CD4-positive, alpha-beta T cell treated with Interleukin-6 for 4 hours (primary cell): Measurements from ENCODE around the gene PLCXD3.
"Not testable (repeated sequence)": the region's sequence is repeated elsewhere in the genome, so short reads cannot be mapped to it uniquely, and the experiment has no call there.

ENCODE experiments used
- DNase-seq: peaks from one replicate; pipeline ENCODE4 v3.0.0-alpha.2; 2020; ENCODE audit warnings: mixed read lengths

Gene PLCXD3, protein sequence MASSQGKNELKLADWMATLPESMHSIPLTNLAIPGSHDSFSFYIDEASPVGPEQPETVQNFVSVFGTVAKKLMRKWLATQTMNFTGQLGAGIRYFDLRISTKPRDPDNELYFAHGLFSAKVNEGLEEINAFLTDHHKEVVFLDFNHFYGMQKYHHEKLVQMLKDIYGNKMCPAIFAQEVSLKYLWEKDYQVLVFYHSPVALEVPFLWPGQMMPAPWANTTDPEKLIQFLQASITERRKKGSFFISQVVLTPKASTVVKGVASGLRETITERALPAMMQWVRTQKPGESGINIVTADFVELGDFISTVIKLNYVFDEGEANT

DNA sequence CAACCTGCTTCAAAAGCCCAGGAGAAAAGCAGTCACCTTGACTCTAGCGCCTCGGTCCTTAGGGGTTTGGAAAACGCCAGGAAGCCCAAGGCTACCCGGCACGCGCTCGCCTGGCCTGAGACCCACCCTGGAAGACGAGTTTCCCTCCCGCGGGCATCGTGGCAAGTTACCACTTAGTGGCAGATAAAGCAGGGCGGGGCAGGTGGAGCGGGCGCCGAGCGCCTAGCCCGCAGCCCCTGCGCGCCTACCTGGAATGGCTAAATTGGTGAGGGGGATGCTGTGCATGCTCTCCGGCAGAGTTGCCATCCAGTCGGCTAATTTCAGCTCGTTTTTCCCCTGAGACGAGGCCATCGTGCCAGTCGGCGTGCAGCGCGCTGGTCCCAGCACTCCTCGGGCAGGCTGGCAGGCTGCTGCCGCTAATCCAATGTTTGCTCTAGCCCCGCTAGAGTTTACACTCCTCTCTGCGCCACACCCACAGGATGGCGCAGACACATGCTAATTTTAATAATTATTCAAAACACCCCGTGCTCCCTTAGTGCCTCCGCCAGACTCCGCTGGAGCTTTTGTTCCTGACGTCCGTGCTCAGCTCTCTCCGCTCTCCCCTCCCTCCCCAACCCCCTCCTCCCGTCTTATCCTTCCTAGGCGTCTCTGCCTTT is at the start of gene PLCXD3:
TSS of gene PLCXD3 (minus strand) at position 426 of the 656 bp plus-strand sequence. CDS start at position 351, 75 bp downstream.
- DNase-seq = no peak

DNA sequence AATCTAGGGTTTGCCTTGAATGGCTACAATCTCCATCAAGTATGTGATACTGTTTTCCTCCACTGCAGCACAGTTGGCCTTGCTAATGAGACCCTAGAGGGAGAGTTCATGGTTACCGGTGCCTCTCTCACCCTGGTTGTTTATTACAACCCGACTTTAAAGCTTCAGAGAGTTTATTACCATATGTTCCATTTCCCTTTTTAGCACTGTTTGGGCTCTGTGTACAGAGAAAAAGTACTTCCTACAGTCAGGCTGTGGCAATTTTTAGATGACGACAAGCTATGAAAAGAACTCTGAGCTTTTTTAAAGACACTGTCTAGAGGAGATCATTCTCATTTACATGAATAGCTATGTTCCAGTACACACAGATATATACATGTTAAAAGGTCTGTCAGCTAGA is 48.8 kb upstream of the PLCXD3 start:
- no peak for DNase-seq

DNA sequence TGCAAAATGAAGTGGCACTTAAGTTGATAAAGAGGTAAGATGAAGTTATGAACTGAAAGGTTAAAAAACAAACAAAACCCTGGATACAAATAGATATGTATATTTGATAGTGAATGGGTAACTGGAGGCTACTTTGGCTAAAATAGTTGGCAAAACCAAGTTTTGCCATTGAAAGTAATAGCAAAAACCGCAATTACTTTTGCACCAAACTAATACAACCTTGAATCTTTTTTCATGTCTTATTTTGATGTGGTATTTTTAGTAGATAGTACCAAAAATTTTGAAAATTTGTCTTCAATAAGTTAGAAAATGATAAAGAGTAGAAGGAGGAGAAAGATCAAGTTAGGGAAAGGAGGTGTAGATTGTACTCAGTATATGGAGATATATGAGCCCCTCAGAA is 47.9 kb upstream of the PLCXD3 start:
- DNase-seq = no peak

DNA sequence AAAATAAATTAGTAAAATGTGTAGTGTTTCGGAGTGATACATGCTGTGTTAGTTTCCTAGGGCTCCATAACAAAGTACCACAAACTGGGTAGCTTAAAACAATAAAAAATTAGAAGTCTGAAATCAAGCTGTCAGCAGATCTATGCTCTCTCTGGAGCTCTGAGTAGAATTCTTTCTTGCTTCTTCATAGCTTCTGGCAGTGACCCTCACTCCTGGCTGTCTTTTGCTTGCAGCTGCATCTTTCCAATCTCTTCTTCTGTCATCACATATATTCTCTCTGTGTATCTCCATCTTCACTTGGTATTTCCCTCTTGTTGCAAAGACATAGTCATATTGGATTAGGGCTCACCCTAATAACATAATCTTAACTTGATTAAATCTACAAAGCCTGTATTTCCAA is 37.6 kb upstream of the PLCXD3 start:
- no peak for DNase-seq

DNA sequence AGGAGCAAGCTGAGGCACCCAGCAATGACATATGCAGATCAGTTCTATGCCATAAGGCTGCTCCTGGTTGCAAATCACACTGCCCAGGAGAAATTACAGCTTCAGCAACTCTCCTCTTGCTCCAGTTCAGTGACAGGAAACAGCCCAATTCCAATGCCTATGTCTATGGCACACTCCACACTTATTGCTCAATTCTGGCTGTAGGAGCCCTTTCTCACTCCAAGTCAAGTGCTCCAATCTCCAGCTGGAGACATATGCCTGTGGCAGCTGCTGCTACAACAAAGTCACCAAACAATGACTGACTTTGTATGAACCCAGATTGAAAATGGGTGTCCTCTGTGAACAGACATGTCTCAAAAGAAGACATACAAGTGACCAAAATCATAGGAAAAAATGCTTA is 31.8 kb upstream of the PLCXD3 start:
- DNase-seq = no peak

DNA sequence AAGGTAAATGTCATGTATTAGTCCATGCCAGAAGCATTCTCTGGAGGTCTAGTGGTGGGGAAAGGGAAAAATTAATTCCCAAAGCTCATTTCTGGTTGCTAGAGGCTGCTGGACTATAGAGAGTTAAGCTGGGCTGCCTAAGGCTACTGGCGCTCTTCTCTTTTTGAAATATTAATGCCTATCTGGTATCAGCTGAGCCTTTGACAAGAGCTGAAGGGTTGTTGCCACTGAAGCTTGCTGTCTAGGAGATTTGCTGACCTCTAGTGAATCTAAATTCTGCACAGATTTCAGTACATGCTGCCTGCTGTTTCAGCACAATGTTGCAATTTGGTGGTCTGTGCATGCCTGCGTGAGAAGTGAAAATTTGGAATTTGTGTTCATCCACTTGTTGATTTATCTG is 29.1 kb upstream of the PLCXD3 start:
- DNase-seq = no peak

DNA sequence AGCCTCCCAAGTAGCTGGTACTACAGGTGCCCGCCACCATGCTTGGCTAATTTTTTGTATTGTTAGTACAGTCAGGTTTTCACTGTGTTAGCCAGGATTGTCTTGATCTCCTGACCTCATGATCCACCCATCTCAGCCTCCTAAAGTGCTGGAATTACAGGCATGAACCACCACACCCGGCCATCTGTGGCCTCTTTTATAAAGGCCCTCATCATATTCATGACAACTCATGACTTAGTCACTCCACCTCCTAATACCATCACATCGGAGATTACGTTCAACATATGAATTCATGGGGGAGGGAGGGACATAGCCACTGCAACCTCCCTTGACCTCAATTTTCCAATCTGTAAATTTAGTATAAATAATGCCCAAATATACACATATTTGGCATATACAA is 27.2 kb upstream of the PLCXD3 start:
- no peak for DNase-seq

DNA sequence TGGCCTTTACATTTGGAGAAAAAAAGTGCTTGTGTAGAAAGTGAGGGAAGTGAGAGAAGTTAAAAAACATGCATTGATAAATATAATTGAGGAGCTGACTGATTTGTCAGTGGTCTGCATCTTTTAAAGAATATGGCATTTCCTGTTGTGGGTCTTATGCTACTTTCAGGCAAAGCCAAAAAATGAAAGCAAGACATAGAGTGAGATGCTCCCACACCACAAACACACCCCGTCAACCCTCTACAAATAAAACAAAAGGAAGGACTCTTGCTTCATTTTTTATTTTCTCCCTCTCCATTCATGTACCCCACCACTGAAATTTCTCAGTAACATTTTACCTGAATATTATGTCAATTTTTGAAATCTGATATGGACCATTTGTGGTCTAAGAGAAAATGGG is 22.1 kb upstream of the PLCXD3 start:
- no peak for DNase-seq

DNA sequence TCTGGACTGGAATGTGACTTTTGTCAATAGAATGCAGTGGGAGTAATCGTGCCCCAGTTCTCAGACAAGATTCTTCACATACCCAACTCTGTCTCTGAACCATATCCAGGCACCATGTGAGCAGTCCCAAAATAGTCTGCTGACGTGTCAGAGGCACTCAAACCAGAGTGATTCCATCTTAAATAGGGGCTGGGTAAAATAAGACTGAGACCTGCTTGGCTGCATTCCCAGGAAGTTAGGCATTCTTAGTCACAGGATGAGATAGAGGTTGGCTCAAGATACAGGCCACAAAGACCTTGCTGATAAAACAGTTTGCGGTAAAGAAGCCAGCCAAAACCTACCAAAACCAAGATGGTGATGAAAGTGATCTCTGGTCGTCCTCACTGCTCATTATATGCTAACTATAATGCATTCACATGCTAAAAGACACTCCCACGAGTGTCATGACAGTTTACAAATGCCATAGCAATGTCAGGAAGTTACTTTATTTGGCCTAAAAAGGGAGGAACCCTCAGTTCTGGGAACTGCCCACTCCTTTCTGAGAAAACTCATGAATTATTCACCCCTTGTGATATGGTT is 16.9 kb upstream of the PLCXD3 start:
- DNase-seq = no peak

DNA sequence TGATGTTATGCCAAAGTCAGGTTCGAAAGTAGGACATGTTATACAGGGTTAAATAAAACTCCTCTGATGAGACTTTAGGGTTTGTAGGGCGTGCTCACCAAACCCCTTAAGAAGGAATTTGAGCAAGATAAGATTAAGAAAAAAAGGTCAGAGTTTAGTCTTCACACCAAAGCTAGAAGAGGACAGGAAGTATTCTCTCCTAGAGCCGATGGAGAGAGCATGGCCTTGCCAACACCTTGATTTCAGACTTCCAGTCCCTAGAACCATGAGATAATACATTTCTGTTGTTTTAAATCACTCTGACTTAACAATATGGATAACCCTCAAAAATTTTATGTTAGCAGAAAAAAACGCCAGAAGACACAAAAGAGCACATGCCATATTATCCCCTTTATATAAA is 16.3 kb upstream of the PLCXD3 start:
- DNase-seq = no peak

DNA sequence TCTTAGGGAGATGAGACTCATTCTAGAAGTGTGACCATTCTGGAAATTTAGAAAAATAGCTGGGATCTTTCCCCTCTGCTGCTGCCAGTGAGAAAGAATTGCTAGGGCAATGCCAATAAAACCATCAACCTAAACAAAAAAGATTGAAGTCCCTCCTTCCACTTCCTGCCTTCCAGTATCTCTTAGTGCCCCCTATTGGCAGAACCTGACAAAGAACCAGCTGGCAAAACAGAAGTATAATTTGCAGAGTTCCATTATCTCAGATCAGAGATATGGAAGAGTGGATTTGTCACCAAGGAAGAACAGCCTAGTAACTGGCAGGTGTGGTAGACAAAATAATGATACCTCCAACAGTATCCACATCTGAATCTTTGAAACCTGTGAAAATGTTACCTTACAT is 13.8 kb upstream of the PLCXD3 start:
- DNase-seq = no peak

DNA sequence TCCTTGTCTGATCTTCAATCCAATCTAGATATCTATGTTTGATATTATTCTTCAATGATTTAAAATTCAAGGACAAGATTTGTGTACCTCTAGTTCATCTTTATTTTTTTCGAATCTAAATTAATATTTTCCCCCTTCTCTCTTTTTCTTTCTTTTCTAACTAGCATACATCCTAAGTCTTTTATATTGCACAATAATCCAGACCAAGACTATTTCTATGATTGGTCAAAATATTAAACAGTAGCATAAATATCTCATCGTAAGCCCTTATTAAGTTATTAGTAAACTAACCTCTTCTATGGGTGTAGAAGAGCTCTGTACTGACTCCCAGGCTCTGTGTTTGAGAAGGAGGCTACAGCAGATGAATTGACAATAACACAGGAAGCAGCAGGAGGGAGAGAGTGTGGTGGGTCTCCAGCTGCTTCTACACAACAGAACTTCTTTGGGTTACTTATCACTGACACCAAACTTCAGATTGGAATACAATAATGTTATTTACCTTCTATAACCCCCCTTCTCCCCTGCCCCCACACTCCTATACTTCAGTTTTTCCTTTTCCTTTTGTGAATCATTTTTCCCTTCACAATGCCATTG is 11.9 kb upstream of the PLCXD3 start:
- no peak for DNase-seq

DNA sequence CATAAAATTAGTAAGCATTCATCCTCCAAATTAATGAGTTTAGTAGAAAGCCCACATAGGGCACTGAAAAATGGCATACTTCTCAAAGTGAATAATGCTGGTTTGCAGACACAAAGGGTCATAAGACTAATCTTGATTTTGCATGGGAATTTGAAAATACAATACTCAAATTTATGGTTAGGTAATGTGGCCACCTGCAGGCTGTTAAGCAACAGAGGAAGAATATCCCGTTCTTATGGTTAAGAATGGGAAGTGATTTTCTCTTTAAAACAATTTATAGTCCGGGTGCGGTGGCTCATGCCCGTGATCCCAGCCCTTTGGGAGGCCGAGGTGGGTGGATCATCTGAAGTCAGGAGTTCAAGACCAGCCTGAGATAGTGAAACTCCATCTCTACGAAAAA is 9.4 kb upstream of the PLCXD3 start:
- DNase-seq = no peak

DNA sequence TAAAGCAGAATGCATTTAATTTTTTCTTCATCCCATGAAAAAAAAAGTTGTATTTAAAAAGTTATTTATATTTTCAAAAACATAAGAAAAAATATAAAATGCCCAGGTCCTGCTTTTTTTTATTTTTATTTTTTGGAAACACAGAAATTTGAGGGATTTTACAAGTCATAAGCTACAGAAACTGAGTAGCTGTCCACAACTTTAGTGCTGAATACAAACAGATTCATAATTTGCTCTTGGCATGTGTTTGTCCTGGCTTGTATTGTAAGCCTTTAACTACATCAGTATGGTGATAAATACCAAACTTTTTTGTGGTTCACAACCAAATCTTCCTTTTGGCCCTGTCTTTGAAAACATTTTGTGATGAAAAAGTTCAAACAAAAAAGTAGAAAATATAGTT is 7.5 kb upstream of the PLCXD3 start:
- DNase-seq = no peak

DNA sequence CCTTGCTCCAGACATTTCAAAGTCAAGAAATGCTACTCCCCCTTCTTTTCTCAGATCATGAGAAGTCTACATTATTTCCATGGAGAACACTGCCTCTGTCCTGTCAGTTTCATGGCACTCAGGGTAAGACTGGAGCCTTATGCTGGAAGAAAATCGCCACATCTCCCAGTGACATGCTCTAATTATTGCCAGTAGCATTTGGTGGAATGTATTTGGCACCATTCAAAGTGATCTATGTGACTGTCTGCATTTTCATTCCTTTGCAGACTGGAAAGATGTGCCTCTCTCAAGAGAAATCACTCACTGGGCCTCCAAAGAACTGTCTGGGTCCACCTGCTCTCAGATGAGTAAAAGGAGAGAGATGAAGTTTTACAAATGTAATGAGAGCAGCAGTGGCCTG is 840 bp upstream of the PLCXD3 start:
- DNase-seq = no peak

DNA sequence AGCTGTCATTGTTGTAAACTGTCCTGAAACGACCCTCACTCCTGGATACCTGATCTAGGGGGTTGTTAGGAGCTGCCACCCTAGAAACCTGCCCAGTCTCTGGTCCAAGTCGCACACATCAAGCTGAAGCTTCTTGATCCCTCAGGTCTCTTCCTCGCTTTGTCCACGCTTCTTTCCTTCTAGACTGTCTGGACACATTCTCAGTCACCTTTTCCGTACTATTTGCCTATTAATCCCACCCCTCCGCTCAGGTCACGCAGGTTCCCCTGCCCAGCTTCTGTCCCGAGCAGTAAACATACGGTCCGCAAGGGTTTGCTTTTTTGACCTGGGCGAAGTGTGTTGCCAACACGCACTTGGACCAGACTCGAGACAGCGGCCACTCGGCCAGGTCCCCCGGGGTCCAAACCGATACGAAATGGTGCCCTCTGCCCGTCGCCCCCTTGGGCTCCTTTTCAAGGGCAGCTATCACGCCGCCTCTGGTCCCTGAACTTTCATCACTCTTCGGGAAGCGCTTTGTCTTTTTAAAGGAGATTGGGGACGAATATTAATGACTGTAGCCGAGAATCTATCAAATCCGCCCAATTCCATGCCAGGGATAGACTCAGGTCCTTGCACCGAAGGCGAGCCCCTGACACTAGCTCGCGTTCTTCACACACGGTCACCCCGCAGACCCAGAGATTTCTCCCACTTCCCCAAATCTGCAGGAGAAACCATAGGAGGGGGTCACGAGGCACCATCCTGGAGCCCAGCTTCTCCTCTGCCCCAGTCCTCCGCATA is 814 bp downstream of the PLCXD3 start:
- no peak for DNase-seq

DNA sequence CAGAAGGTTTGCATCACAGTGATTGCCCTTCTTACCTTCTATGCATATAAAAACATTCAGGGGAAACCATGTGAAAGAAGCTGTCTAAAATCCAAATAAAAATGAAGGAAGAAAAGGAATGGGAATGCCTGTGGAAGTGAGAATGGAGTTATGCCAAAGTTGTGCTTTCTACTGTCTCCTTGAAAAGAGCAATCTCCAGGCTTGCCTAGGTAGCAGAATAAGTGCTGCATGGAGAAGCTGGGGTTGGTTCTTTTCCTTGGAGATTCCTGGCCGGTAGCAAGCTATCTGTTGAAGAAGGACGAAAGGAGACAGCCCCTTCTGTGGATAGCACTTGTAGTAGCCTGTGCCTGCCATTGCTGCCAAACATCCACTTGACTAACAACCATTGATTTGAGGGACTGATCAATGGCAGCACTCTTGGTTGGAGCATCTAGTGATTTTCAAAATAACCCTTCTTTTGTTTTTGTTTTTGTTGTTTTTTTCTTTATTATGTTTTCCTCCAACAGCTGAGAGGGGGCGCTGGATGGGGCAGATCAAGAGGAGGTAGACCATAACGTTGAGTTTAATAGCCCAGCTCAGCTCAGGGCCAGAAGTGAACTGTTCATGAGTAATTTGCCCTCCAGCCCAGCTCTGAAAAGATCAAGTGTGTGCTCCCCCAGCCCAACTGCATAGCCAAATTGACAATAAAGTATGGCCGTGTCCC is 1.6 kb downstream of the PLCXD3 start:
- no peak for DNase-seq

DNA sequence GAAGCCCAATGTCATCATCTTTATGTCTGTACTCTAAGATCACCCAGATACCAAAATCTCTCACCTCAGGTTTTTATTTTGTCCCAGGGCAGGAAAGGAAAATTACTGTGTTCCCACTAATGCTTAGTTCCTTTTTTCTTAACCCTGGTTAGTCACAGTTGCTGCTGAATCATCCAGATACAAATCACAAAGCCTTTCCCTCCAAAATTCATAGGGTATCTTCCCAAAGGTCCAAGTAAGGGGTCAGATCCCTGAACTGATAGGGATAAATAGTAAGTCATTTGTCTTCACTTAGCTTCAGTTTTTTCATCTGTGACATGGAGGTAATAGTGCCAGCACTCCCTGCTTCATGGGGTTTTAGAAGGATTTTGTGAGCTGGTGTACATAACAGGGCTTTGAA is 2.2 kb downstream of the PLCXD3 start:
- no peak for DNase-seq

DNA sequence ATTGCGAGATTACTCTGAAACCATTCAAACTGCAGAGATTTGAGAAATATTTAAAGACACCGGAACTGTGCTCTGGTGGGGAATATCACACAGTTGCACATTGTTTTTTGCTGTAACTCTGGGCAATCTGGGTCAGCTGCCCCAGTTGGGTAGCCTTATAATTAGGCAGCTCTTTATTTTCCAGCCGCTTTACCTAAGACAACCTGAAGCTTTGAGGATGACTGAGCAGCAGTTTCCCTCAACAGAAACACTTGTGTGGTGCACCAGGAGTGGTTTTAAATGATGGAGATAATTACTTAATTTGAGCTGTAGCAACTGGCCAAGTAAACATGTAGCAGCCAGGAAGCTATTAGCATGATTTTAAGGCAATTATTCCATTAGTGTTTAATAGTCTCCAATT is 2.9 kb downstream of the PLCXD3 start:
- no peak for DNase-seq

DNA sequence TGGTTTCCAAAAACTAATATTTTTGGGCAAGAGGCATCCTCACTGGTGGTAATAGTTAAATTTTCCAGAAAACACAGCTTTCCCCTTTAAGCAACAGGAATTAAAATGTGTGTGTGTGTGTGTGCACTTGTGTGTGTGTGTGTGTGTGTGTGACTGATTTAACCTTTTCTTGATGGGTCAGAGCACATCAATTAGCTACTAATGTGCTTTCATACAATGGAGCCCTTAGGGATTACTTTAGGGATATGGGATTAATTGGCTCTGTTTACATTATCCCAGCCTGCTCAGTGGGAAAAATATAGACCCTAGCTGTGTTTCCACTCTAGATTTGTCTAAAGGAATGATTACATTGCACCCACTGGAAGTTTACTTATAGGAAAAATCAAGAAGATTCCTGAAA is 6.5 kb downstream of the PLCXD3 start:
- DNase-seq = no peak

DNA sequence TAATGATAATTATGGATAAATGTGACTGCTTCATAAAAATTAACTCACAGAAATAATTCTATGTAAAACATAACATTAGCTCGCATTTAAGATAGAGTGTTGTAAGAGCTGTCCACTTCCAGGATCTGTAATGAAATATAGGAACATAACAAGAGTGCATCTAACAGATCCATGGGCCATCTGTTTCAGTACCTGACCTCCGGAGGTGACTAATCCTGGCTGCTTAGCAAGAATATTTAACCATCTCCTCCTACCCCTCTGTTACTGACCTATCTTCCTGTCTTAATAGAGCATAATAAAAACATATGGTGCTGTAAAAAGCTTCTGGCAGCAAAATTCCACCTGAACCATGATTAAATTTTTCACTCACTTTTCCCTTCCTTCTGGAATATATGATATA is 7.1 kb downstream of the PLCXD3 start:
- DNase-seq = no peak

DNA sequence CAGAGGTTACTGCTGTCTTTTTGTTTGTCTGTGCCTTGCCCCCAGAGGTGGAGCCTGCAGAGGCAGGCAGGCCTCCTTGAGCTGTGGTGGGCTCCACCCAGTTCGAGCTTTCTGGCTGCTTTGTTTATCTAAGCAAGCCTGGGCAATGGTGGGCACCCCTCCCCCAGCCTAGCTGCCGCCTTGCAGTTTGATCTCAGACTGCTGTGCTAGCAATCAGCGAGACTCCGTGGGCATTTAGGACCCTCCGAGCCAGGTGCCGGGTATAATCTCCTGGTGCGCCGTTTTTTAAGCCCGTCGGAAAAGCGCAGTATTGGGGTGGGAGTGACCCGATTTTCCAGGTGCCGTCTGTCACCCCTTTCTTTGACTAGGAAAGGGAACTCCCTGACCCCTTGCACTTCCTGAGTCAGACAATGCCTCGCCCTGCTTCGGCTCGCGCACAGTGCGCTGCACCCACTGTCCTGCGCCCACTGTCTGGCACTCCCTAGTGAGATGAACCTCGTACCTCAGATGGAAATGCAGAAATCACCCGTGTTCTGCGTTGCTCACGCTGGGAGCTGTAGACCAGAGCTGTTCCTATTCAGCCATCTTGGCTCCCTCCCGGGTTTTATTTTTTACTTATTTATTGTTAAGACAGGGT is 16.8 kb downstream of the PLCXD3 start:
- not testable (repeated sequence) for DNase-seq
